Measurements from ENCODE around the gene ADCY2.

Gene ADCY2

GRCh38 chr5:7754997-7755596 lies 359.2 kb downstream of the ADCY2 start:
- ChIA-PET POLR2A (no interaction called here), CTCF (interaction anchor here (0.7 to 2.4 kb wide), 4 partner anchors 9 to 1092 kb away, joined by 3 to 18 read pairs (median 6); no protein-coding TSS in a partner anchor)
- DNase-seq (ENCODE audit: low read depth, low spot score): no peak
- H3K4me3 ChIP-seq (ENCODE audit: low read depth, low read length): no peak overlapping the region
- TF ChIP-seq CTCF (IDR thresholded peaks at IDR 0.05; ENCODE audit: insufficient read depth, low read length, missing control alignments): peak; percentile 81

- H3K4me3 ChIP-seq (ENCODE audit: low read depth, low read length): no peak overlapping the region
- POLR2A ChIA-PET: no interaction called here
- CTCF ChIA-PET: interaction anchor here (0.7 to 2.3 kb wide), 3 partner anchors 10 to 1093 kb away, joined by 3 to 18 read pairs (median 4); no protein-coding TSS in a partner anchor
- DNase-seq (ENCODE audit: low read depth, low spot score): no peak
- no peak for TF ChIP-seq CTCF (IDR thresholded peaks at IDR 0.05; ENCODE audit: insufficient read depth, low read length, missing control alignments)
These were observed 360.0 kb downstream of the ADCY2 start for GRCh38 chr5:7755958-7756357.

- no peak for TF ChIP-seq CTCF (IDR thresholded peaks at IDR 0.05; ENCODE audit: insufficient read depth, low read length, missing control alignments)
- H3K4me3 ChIP-seq (ENCODE audit: low read depth, low read length): no peak overlapping the region
- ChIA-PET CTCF (interaction anchor here (1.4 kb wide), 1 partner anchor 14 kb away, joined by 3 read pairs; no protein-coding TSS in a partner anchor), POLR2A (no interaction called here)
- DNase-seq (ENCODE audit: low read depth, low spot score): no peak
These were observed 360.5 kb downstream of the ADCY2 start for GRCh38 chr5:7756453-7756852.

GRCh38 chr5:7759257-7759871 lies 363.4 kb downstream of the ADCY2 start:
- ChIA-PET CTCF (no interaction called here), POLR2A (no interaction called here)
- no peak for TF ChIP-seq CTCF (IDR thresholded peaks at IDR 0.05; ENCODE audit: insufficient read depth, low read length, missing control alignments)
- no peak for DNase-seq (ENCODE audit: low read depth, low spot score)
- H3K4me3 ChIP-seq (ENCODE audit: low read depth, low read length): no peak overlapping the region

GRCh38 chr5:7759951-7760580 lies 364.1 kb downstream of the ADCY2 start:
- no peak for DNase-seq (ENCODE audit: low read depth, low spot score)
- no peak for TF ChIP-seq CTCF (IDR thresholded peaks at IDR 0.05; ENCODE audit: insufficient read depth, low read length, missing control alignments)
- CTCF ChIA-PET: no interaction called here
- POLR2A ChIA-PET: no interaction called here
- no peak overlapping the region for H3K4me3 ChIP-seq (ENCODE audit: low read depth, low read length)

GRCh38 chr5:7762267-7762666 lies 366.3 kb downstream of the ADCY2 start:
- no peak for DNase-seq (ENCODE audit: low read depth, low spot score)
- no peak overlapping the region for H3K4me3 ChIP-seq (ENCODE audit: low read depth, low read length)
- ChIA-PET CTCF (interaction anchor here (1.0 to 1.2 kb wide), 2 partner anchors 11 to 16 kb away, joined by 4 to 6 read pairs; no protein-coding TSS in a partner anchor), POLR2A (no interaction called here)
- no peak for TF ChIP-seq CTCF (IDR thresholded peaks at IDR 0.05; ENCODE audit: insufficient read depth, low read length, missing control alignments)

All from AG04449 (cell line).